ENCODE results near the gene RNF4.
"Not testable (repeated sequence)": the region's sequence is repeated elsewhere in the genome, so short reads cannot be mapped to it uniquely, and the experiment has no call there.

Gene RNF4

DNA sequence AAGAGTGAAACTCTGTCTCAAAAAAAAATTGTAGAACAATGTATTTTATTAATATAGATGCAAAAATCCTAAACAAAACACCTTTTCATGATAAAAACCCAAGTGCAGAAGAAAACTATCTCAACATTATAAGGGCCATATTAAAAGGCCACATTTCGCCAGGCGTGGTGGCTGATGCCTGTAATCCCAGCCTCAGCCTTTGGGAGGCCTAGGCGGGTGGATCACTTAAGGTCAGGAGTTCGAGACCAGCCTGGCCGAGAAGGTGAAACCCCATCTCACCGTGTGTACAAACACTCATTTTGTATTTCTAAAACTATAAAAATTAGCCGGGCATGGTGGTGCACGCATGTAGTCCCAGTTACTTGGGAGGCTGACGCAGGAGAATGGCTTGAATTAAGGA, 57.7 kb downstream of the RNF4 start:
- no peak for DNase-seq

DNA sequence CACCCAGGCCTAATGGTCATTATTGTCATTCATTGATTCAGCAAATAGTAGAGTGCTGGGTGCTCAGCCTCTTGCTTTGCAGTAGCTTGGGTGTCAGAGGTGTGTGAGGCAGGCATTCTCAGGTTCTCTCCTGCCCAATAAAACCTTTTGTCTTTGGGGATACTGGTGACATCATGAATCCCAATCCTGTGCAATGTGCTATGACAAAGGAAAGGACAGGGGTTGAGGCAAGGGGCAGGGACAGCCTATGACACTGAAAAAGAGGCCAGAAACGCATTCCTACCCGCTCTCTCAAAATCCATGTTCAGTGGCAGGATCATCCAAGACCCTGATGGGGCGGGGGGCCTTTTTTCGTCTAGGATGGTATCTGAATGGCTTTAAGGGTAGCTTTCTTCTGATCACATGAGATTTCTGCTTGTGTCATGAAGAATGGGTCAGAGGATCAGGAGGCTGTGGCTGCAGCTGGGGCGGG, 66.0 kb downstream of the RNF4 start:
- DNase-seq = peak in 1 of 51 donors; percentile 37

DNA sequence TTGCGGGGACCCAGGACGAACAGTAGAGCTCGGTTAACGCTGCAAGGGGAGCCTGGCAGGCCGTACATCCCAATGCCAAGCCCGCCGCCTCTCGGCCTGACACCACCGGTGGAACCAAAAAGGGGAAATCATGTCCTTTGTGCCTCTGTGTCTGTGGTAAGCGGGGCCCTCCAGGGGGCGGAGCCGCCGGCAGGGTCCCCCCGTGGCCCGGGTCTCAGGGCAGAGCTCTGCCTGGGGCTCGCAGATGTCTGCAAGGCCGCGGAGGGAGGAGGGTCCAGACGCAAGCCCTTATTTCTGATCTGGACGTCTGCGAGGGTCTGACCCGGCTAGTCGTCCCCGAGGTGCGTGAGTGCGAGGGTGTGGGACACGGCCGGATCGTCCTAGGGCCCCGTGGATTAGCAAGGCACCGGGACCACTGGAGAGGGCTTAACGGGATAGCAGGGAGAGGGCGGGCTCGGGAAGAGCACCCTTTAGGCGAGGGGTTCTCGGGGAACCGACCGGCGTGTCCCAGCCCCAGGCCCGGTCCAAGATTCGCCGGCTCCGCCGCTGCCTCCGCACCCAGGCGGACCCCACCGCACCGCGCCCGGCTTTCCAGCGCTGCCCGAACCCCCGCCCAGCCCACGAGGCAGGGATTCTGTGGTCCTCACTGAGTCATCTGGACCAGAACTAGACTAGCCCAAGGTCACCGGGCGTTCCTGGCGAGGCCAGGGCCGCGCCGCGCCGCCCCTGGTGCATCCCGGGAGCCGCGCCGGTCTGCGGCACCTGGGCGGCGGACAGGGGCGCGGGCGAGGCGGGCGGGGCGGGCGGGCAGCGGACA, 66.7 kb downstream of the RNF4 start:
- peak in 43 of 51 donors; percentile 15 to 85 (median 56) for DNase-seq

DNA sequence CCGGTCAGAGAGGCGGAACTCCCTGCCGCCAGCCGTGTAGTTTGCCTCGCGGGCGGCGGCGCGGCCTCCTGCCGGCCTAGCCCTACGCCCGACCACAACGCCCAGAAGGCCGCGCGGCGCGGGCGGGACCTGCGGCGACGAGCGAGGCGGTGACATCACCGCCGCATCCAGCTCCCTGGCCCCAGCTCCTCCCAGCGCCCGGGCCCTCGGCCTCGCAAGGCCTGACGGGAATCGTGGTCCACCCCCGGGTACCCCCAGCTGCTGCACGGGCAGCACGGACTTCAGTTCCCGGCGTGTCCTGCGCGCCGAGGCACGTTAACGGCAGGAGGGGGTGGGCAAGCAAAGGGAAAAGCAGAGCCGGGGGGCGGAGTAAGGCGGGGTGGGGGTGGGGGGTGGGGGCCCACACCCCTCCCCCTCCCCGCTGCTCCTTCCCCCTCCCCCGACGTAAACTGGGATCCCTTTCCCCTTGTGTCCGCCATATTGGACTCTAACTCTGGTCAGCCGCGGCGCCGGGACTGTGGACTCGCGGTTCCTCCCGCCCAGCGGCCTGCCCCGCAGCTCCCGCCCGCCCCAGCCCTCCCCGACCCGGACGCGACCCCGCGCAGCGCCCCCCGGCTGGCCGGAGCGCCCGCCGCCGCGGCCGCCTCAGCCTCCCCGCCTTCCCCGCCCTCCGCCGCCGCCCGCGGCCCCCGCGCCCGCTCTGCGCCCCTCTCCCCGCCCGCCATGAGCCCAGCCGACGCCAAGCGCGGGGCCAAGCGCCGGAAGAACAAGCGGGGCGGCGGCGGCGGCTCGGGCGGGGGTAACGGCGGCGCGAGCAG, 67.5 kb downstream of the RNF4 start, which contains the start of gene FAM193A:
Gene FAM193A (plus strand): TSS at position 455 of the 818 bp plus-strand sequence. CDS start 269 bp downstream, at position 724.
- peak; percentile 62 to 100 (median 99) for DNase-seq

DNA sequence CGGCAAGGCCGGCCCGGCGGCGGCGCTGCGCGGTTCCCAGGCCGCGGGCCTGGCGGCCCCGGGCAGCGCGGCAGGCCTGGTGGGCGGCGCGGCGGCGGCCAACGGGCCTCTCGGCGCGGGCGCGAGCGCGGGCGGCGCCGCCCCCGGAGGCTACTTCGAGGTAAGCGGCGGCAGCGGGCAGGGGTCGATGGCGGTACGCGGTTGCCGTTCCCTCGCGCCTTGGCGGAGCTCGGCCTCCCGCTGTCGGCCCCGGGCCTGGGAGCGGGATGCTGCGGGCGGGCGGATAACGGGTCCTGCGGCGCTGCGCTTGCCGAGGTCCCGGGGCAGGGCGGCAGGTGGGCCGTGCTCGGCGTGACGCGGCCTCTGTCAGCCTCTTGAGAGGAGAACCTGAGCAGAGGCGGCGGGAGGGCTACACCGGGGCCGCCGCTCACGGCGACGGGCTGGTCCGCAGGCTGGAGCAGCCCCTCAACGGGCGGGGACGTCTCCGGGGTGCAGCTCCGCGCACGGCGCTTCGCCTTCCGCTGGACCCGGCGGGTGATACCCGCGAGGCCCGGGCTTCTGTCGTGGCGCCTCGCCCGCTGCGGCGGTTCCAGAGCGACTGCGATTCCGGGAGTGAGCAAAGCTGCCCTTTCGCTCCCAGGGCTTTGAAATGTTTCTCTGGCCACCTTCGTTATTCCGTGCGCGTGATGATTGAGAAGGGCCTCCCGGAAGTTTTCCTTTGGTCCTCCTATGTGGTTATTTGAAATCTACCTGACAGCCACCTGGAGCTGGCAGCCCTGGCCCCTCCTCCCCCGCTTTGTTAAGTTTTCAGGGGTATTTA, 68.3 kb downstream of the RNF4 start:
- peak in 23 of 51 donors; percentile 5 to 60 (median 35) for DNase-seq

DNA sequence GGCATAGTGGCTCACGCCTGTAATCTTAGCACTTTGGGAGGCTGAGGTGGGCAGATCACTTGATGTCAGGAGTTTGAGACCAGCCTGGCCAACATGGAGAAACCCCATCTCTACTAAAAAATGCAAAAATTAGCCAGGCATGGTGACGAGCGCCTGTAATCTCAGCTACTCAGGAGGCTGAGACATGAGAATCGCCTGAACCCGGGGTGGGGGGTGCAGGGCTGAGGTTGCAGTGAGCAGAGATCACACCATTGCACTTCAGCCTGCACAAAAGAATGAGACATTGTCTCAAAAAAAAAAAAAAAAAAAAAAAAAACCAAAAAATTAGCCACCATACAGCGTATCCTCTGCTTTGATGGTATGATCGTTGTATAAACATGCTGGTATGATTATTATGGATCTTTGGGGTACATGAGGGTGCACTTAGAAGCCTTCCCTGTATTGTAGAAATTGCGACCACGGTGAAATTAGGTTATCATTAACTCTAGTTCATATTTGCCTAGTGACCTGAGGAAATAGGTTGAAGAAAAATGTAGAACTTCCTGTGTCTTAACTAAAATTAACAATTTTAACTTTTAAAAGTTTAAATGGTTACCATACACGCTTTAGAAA, 74.8 kb downstream of the RNF4 start:
- DNase-seq = not testable (repeated sequence)

DNA sequence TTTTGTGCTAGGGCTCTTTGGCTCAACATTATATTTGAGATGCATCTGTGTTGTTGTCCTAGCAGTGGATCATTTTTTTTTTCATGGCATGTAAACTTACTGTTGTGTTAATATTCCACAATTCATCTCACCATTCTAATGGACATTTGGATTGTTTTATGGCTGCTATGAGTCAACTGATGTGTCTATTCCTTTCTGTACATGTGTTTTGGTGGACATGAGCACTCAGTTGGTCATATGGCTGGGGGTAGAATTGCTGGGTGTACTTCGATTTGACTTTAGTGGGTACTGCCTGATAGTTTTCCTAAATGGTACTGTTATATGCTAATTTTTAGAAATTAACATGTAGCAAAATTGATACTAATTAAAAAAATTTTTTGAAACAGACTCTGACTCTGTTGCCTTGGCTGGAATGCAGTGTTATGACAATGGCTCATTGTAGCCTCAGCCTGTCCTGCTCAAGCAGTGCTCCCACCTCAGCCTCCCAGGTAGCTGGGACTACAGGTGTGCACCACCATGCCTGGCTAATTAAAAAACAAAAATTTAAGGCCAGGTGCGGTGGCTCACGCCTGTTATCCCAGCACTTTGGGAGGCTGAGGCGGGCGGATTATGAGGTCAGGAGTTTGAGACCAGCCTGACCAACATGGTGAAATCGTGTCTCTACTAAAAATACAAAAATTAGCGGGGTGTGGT, 76.6 kb downstream of the RNF4 start:
- no peak for DNase-seq

DNA sequence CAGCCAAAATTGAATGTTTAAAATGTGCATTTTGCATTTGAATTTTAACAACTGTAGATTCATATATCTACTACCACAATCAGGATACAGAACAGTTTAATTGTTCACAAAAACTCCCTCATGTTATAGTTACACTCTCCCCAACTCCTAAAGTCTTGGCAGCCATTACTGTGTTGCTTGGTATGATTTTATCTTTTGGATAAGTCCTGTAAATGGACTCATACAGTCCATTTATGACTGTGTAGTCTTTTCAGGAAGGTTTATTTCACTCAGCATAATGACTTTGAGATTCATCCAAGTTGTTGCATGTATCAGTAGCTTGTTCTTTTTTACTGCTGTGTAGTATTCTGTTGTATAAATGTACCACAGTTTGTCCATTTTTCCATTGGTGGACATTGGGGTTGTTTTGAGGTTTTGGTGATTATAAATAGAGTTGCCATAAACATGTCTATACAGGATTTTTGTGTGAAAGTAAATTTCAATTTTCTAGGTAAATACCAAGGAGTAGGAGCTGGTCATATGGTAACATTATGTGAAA, 77.4 kb downstream of the RNF4 start:
- no peak for DNase-seq

DNA sequence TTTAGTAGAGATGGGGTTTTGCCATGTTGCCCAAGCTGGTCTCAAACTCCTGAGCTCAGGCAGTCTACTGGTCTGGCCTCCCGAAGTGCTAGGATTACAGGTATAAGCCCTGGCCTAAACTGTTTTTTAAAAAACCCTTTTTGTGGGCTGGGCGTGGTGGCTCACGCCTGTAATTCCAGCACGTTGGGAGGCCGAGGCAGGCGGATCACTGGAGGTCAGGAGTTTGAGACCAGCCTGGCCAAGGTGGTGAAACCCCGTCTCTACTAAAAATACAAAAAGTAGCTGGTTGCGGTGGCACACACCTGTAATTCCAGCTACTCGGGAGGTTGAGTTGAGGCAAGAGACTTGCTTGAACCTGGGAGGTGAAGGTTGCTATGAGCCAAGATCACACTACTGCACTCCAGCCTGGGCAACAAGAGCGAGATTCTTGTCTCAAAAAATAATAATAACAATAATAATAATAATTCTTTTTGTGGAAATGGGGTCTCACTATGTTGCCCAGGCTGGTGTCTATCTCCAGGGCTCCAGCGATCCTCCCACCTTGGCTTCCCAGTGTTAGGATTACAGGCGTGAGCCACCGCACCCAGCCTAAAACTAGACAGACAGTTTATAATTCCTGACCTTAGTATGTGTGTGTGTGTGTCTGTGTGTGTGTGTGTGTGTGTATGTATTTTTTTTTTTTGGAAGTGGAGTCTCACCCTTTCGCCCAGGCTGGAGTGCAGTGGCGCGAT, 78.2 kb downstream of the RNF4 start:
- peak in 1 of 51 donors; percentile 1 for DNase-seq

DNA sequence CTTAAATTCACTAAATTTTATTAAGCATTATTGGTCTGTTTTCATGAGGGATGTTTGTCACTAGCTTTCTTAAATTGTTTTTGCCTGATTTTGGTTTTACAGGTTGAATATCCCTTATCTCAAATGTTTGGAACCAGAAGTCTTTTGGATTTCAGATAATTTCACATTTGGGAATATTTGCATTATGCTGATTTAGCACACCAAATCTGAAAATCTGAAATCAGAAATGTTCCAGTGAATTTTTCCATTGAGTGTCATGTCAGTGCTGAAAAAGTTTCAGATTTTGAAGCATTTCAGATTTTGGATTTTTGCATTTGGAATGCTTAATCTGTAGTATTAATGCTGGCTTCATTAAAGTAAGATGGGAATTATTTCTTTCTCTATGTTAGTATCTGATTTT, 82.2 kb downstream of the RNF4 start:
- DNase-seq = no peak

DNA sequence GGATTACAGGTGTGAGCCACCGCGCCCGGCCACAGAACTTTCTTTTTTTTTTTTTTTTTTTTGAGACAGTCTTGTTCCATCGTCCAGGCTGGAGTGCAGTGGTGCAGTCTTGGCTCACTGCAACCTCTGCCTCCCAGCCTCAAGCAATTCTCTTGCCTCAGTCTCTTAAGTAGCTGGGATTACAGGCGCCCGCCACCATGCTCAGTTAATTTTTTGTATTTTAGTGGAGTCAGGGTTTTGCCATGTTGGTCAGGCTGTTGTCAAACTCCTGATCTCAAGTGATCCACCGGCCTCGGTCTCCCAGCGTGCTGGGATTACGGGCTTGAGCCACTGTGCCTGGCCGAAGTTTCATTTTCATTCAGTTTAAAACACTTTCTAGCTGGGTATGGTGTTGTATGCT, 83.9 kb downstream of the RNF4 start:
- DNase-seq = no peak

DNA sequence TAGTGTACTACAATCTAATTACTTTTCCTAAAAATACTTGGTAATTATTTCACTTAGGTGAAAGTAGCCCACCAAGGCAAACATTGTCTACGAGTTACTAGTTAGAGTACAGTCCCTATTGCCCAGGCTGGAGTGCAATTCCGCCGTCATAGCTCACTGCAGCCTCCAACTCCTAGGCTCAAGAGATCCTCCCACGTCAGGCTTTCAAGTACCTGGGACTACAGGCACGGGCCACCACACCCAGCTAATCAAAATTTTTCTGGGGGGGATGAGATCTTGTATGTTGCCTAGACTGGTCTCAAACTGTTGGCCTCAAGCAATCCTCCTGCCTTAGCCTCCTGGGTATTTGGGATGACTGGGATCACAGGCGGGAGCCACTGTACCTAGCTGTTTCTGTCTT, 89.4 kb downstream of the RNF4 start:
- DNase-seq = no peak

DNA sequence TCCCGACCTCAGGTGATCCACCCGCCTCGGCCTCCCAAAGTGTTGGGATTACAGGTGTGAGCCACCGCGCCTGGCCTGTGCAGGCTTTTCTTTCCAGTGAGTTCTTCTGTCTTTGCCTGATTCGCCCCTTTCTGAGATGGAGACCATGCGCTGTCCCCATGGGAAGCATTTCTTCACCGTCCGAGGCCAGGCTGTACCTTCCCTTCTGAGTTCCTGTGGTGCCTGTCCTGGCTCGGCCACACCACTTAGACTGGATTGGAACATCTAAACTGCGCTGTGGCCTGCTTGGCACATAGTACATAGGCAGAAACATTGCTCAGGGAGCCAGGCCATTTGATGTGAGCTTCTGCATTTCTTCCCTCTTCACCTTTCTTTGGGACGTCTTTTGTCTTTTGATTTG, 91.3 kb downstream of the RNF4 start:
- no peak for DNase-seq

Data from hypothalamus (tissue), 51 donors.